LNCAP (cell line): ENCODE measurements around the gene TMPRSS9.

Experiments
- TF ChIP-seq, protein P1 (sequence below): fragments of 450-650 bp; IDR thresholded peaks from 2 replicates; pipeline ENCODE4 v1.5.1; 2017; ENCODE audit warnings: mild to moderate bottlenecking

The TMPRSS9 gene

DNA sequence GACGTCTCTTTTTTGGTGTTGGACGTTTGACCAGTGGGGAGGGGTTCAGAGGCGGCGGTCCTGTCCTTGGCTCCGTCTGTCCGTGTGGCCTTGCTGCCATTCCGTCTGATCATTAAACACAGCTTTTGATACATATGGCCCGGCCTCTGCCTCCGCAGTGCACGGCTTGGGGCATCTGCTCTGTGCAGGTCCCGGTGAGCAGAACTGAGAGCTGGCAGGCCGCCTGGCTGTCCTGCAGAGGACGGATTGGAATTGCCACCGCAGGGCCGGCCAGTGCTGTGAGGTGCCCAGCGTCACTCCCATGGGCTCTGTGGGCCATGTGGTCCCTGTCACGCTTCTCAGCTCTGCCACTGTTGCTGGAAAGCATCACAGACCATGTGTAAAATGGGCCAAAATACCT is 5.4 kb upstream of the TMPRSS9 start:
- TF ChIP-seq, protein P1, sequence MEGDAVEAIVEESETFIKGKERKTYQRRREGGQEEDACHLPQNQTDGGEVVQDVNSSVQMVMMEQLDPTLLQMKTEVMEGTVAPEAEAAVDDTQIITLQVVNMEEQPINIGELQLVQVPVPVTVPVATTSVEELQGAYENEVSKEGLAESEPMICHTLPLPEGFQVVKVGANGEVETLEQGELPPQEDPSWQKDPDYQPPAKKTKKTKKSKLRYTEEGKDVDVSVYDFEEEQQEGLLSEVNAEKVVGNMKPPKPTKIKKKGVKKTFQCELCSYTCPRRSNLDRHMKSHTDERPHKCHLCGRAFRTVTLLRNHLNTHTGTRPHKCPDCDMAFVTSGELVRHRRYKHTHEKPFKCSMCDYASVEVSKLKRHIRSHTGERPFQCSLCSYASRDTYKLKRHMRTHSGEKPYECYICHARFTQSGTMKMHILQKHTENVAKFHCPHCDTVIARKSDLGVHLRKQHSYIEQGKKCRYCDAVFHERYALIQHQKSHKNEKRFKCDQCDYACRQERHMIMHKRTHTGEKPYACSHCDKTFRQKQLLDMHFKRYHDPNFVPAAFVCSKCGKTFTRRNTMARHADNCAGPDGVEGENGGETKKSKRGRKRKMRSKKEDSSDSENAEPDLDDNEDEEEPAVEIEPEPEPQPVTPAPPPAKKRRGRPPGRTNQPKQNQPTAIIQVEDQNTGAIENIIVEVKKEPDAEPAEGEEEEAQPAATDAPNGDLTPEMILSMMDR, result no peak

DNA sequence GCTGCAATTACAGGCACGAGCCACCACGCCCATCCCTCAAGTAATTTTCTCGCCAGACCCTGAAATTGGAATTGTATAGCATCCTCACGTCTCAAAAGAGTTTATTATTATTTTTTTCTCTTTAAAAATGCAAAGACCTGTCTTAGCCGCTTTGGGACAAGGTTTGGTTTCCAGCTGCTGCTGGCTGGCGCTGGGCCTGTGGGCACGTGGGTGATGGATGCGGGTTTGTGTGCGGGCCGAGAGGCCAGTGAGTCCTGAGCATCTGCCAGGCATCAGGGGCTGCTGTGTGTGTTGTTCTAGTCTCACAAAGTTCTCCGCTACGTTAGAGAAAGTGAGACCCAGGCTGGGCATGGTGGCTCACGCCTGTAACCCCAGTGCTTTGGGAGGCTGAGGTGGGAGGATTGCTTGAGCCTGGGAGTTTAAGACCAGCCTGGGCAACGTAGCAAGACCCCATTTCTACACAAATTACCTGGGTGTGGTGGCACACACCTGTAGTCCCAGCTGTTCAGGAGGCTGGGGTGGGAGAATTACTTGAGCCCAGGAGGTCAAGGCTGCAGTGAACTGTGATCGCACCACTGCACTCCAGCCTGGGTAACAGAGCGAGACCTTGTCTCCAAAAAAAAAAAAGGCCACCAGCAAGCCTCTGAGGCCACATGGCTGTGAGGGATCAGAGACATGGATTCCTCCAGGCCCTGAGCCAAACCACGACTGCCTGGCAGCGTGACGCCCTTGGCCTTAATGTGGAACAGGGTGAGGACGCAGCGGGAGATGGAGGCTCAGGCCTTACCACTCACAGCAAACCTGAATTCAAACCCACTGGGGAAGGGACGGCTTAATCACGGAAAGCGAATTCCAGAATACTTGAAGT is 4.7 kb upstream of the TMPRSS9 start:
- TF ChIP-seq, protein P1, result no peak

DNA sequence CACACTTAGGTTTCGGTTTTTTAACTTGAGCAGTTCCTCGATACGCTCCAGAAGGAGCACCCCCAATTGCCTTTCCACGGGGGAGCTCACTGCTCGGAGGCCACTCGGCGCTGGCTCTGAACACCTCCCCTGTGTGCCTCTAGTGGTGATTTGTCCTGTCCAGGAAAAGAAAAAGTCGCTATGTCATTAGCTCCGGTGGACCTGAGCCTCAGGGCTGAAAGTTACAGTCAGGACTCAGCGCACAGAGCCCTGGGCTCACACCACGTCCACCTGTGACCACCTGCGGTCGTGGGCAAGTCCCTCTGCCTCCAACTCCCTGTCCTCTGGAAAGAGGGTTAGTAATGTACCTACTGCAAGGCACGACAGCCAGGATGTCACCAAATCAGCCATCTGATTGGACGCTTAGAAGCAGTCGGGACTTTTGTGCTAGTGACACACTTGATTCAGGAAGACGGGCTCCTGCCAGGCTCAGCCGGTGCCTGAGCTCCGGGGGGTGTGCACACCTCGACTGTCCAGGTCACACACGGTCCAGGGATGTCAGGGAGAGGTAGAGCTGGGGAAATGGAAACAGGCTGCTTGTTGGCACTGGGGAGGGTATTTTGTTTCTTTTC is 3.9 kb upstream of the TMPRSS9 start:
- TF ChIP-seq, protein P1, result no peak

DNA sequence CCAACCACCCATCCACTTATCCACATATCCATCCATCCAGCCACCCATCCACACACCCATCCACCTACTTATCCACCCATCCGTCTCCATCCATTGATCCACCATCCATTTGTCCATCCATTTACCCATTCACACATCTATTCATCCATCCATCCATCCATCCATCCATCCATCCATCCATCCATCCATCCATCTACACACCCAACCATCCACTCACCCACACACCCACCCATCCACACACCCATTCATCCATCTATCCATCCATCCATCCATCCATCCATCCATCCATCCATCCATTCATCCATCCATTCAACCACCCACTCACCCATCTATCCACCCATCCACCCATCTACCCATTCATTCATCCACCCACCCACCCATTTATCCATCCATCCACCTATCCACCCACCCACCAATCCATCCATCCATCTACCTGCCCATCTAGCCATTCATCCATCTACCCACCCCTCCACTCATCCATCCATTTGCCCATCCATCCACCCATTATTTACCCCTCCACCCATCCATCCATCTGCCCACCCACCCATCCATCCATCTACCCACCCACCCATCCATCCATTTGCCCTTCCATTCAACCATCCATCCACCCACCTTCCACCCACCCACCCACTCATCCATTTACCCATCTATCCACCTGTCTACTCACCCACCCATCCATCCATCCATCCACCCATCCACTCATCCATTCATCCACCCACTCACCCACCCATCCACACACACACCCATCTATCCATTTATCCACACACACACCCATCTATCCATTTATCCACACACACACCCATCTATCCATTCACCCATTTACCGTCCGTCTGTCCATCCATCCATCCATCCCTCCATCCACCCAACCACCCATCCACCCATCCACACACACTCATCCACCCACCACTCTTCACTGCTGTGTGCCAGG is 2.5 kb upstream of the TMPRSS9 start:
- TF ChIP-seq, protein P1, result no peak

DNA sequence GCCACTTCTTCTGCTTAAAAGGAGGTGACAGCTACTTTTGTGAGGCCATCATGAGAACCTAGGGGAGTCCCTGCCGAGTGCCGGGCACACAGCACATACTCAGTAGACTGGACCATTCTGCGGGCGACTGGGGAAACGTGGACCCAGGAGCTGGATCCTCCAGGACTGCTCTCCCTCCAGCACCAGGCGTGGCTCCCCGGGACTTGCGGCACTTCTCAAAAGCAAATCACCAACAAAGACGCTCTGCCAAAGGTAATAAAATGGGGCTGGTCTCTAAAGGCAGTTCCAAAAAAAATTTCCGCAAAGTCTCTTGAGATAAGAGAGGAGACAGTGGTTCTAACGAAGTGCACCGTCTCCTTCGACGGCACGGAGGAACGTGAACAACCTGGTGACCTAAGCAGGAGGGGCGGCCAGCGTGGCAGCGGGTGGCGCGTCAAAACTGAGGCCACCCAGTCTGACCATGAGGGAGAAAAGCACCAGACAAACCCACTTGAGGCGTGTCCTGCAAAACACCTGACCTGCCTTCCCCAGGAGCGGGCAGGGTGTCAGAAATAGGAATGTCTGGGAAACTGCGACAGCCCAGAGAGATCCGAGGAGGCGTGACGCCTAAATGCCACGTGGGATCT is 1.4 kb upstream of the TMPRSS9 start:
- TF ChIP-seq, protein P1, result no peak

DNA sequence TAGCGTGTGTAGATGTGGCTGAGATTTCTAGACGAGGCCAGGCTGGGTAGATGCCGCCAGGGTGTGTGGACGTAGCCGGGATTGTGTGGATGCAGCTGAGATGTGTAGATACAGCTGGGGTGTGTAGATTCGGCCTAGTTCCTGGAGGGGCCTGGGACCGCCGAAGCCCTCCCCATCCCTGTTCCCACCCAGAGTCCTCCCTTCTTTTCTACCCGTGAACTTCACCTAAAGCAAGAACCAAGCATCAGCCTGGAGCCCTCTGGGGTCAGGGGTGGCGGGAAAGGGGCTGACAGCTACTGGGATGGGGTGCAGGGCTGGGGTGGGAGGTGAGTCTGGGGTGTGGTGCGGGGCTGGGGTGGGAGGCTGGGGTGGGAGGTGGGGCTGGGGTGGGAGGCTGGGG is 768 bp downstream of the TMPRSS9 start:
- TF ChIP-seq, protein P1, result no peak
